H1 (cell line): ENCODE results near the gene TNPO3. TPM values are rescaled to one million over a fixed set of nuclear protein-coding genes. Genes with fewer than 3 reads are reported as not detected.

ENCODE experiments used
- FOSL1 ChIP-seq: IDR thresholded peaks from 2 replicates; pipeline ENCODE4 v1.6.1; 2011; ENCODE audit warnings: mild to moderate bottlenecking, low read depth, low read length, moderate library complexity; ENCODE audit not compliant: insufficient read depth
- HDAC2 ChIP-seq, 2 experiments: fragments of 300-600 bp in 1 of 2; sonication (generic) in 1 of 2; IDR thresholded peaks; 2 replicates each; pipeline ENCODE4 v1.6.1; 2011 to 2012; ENCODE audit warnings: low read depth in 2 of 2, low read length in 2 of 2, mild to moderate bottlenecking in 2 of 2, moderate library complexity in 2 of 2, borderline replicate concordance in 1 of 2, inconsistent platforms in 1 of 2
- JUN ChIP-seq: IDR thresholded peaks from 2 replicates; pipeline ENCODE4 v1.6.1; 2011; ENCODE audit warnings: low read depth, mild to moderate bottlenecking, improper control_type of control experiment, low read length
- SP4 ChIP-seq: IDR thresholded peaks from 2 replicates; pipeline ENCODE4 v1.6.1; 2012; ENCODE audit warnings: low read length, inconsistent platforms
- ZNF274 ChIP-seq: IDR thresholded peaks from 2 replicates; pipeline ENCODE4 v1.7.0; 2012; ENCODE audit warnings: low read length, borderline replicate concordance; ENCODE audit errors: extremely low read depth
- polyA plus RNA-seq, 7 experiments: library from polyadenylated mRNA; depleted of rRNA in 3 of 7; stranded (reverse) in 5 of 7; unstranded in 2 of 7; fragments of >200 nt in 5 of 7; fragments of 200-250 nt in 2 of 7; gene quantifications; 1 replicate in 5 of 7; 2 replicates in 1 of 7; 4 replicates in 1 of 7; pipeline versions ENCODE4 v1.2.1 to v1.2.3, GENCODE V29; 2011 to 2013; ENCODE audit warnings: missing spikeins in 2 of 7, mixed read lengths in 2 of 7
- total RNA-seq: library from RNA; stranded (reverse); fragmentation: NEBNext Ultra II Directional; extraction: Animal tissue kit (Norgen Biotek cat#: 25700); gene quantifications from 2 replicates; pipeline ENCODE4 v1.2.1, GENCODE V29; 2021

The TNPO3 gene
- total and polyA plus RNA-seq, 2 of the 8 experiments (the other 6 are each of a cell fraction or from before 2014, with no cell fraction given) = 67.6 to 99.2 TPM

DNA sequence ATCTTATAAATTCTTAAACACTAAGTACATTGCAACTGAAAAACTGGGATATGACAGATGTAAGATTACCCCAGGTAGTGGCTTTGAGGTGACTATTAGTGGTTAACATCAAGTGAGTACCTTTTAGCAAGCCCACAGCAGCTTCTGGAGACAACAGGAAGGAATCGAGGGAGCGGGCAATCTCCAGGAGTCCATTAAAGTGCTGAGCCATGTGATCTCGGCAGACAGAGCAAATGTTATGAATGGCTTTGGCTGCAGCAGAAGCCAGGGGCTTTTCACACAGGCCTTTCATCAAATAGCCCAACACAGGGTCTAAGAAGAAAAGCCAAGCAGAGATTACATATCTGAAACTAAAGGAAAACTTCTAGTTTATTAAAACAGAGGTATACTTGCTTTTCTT lies 68.3 kb downstream of the TNPO3 start (continued):
- TF ChIP-seq HDAC2 (IDR thresholded peaks at IDR 0.05; ENCODE audit: borderline replicate concordance in 1 of 2, low read depth in 2 of 2, low read length in 2 of 2) (no peak), ZNF274 (no peak), JUN (no peak), FOSL1 (no peak), SP4 (no peak)
